HS-27A (cell line): Measurements from ENCODE around the gene CACNB2.

Source experiments
- DNase-seq: peaks from one replicate; pipeline ENCODE4 v3.0.0-alpha.2; 2012; ENCODE audit warnings: low read depth, missing footprints

The CACNB2 gene

DNA sequence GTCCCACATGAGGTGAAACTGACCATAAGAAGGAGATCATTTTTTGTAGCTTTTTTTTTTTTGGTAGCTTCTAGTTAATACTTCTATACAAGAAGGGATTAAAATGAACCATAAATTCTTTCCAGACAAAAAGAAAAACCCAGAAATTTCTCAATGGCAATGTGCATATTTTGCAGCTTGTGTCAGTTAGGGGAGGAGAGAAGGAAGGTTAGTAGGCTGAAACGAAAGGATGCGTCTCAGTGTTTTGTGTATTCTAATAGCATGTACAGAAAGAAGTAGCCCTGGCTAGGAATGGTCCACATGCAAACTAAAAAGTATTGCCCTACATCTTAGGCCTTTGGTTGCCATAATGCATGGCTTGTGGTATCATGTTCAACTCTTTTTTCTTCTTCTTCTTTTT is 90.6 kb downstream of the CACNB2 start:
- DNase-seq = no peak

DNA sequence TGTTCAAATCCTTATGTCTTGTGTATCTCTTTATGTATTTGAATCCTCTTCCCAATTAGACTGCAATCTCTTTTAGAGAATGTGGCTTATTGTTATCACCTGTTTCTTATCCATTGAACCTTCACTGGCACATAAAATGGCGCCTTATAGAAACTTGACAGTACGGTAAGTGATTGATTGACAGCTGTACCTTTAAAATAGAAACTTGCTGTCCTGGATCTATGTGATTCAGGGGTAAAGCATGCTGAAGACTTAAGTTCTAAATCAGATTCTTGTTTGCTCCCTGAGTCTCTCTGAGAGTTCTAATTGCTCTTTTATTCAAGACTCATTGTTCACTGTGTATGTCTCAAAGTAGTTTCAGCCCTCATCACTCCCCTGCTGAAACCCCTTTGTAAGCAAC is 91.3 kb downstream of the CACNB2 start:
- DNase-seq = no peak

DNA sequence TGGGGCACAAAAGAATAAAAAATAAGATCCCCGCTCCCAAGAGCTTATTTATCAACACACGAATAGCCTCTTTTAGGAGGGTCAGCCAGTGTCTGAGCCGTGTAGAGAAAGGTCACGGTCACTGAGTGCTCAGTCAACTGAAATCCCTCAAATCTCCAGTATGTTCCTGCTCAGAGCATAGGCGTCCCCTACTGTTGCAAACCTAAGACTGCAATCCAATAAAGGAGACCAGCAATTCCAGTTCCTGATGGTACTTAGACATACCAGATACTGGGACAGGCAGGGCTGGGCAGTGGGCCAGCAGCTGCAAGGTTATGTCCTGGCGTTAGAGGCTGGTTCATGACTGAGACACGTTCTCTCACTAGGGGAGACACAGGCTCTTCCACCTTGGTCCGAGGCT is 93.6 kb downstream of the CACNB2 start:
- no peak for DNase-seq

GRCh38 chr10:18235477-18235876 is 95.3 kb downstream of the CACNB2 start:
- DNase-seq = no peak

DNA sequence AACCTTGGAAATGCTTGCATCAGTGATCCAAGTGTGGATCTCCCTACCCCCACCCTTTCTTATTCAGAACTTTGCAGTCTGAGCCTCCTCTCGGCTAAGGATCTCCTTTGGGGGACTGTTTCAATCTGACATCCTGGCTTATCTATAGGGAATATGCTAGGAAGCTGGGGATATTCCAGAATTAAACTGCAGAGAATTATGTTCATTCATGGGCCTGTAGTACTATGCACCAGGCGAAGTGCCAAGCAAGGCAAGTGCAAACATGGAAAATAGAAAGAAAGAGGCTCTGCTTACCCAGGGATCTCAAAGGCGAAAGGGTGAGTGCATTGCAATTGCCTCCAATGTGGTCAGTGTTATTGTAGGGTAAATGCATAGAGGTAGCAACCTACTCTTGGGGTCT is 96.5 kb downstream of the CACNB2 start:
- DNase-seq = no peak

GRCh38 chr10:18238870-18239485 is 98.8 kb downstream of the CACNB2 start:
- no peak for DNase-seq

DNA sequence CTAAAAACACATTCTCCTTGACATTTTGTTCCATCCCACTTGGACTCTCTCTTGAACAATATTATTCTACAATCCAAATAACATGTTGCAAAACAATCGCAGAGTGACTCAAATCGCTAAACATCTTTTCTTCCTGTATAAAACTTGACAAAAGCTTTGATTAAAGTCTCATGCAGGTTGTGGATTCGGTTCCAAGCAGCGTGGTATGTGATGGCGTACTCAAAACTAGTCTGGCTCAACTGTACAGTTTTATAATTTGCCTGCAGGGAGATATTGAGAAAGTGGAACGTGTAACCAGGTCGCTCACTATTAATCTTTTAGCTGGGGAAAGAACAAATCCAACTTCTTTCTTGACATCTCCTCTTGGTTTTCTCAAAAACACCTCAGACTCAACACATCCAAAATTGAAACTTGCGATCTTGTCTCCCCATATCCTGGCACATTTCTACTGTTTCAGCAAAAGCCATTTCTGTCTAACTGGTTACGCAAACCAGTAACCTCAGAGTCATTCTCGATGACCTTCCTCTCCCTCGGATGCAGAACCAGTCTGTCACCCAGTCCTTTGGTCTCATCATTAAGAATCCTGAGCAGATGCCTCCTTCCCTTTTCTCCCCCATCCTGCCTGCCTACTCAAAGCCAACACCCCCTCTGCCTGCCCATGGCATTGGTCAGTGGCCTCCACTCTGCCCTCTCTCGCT is 100.1 kb downstream of the CACNB2 start:
- DNase-seq = no peak

GRCh38 chr10:18246967-18247366 is 106.7 kb downstream of the CACNB2 start:
- no peak for DNase-seq

- DNase-seq = no peak
These were observed 111.9 kb downstream of the CACNB2 start for GRCh38 chr10:18252086-18252485.

GRCh38 chr10:18254086-18254485 is 113.9 kb downstream of the CACNB2 start:
- no peak for DNase-seq

DNA sequence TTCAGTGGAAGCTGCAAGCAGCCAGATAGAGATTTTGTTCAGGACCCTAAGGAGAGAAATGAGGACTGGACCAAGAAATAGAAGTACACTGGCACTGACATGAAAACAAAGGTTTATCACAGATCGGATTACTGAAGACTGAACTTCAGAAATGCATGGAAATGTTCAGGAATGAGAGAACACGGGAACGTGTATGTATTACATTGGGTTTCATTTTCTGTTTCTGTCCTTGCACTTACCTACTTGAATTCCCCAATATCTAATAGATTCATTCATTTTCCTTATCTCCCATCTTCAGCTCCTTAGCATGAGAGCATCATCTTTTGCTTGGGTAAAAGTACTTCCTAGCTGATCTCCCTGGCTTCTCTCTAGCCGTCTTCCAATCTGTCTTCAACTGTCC is 114.5 kb downstream of the CACNB2 start:
- DNase-seq = no peak

GRCh38 chr10:18260310-18260922 is 120.2 kb downstream of the CACNB2 start:
- no peak for DNase-seq

- DNase-seq = no peak
These were observed 120.9 kb downstream of the CACNB2 start for GRCh38 chr10:18261063-18261610.

DNA sequence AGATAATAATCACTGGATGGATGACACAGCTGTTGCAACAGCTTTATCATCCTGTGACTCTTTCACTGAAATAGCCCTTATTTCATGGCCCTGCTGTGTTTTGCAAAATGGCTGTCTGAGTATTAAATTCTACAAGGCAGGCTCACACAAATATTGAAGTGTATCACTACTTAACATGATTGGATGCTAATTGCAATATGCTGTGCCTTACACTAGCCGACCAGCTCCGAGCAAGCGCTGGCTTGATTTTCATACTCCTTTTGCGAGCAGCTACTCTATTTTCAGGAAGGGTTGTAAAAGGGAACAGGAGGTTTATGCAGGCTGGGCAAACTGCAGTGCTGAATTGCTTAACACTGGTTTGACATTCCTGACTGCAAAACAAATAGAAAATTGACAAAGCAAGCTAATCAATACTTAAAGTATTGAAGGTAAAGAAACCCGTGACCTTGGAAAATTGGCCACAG is 121.6 kb downstream of the CACNB2 start:
- DNase-seq = no peak

- no peak for DNase-seq
These were observed 124.3 kb downstream of the CACNB2 start for GRCh38 chr10:18264466-18265050.

DNA sequence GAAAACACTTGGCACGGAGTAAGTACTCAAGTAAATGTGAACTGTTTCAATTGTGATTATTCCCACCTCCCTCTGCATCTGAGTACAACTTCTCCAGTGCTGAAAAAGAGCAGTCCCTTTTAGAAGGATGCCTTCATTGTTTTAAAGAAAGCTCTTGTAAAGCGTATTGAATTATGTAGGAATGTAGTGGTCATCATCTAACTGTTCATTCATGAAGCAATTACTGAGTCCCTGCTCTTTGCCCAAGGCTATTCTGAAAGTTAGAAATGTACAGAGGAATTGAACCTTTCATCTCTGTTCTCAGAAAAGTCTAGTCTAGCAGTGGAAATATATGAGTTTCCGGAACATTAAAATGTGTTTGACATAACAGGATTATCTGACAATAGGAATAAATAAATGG is 127.8 kb downstream of the CACNB2 start:
- DNase-seq = no peak

- DNase-seq = no peak
These were observed 131.3 kb downstream of the CACNB2 start for GRCh38 chr10:18271491-18271890.

DNA sequence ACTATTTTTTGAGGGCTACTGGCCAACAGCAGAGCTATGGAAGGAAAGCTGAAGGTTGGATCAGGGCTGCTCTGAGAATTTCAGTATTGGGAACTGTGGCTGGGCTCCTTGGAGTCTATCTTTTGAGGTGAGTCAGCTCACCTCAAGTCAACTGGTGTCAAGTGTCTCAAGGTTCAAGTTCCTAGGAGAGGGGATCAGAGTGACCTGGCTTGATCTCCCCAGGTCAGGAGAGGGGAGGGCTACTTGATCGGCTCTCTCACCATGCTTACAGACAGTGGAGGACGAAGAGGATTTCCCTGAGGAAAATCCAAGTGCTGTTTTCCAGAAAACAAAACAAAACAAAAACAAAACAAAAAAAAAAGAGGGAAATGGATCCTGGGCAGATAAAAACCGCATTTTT is 132.8 kb downstream of the CACNB2 start:
- no peak for DNase-seq

- DNase-seq = no peak
These were observed 138.0 kb downstream of the CACNB2 start for GRCh38 chr10:18278181-18278580.

GRCh38 chr10:18279173-18279572 is 138.9 kb downstream of the CACNB2 start:
- no peak for DNase-seq

GRCh38 chr10:18282094-18282493 is 141.9 kb downstream of the CACNB2 start:
- no peak for DNase-seq

DNA sequence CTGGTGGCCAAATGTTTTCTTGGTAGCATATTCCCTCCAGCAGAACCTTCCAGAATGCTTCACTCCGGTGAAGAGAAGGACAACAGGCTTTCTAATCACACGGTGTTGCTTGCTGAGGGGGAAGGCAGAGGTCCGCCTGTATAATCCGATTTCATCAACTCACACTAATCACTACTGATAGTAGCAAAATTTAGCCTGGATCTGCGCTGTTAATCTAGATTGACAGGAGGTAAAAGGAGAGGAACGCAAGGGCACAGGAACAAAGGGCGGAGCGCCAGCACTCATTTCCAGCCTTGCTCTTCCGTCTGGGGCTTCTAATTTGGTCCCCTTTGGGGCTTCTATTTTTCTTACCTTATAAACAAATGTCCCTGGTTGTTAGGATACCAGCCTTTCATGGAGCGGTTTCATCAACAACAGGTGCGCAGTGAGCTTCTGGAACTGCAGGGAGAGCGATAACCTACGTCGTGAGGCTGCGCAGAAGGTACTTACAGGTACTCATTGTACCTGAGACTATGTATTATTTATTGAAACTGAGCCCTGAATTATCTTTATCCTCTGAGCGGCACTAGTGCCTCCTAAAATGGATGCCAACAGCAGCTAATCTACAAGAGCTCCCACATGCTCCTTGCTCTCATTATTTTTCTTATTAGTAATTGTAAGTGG is 150.6 kb downstream of the CACNB2 start:
- no peak for DNase-seq
